Stimulated activated CD4-positive, alpha-beta T cell treated with anti-CD3 and anti-CD28 coated beads, Interleukin-4, amount 100 ng/mL, for 48 hours (primary cell): ENCODE results near the gene CLIC3.

Experiments used
- DNase-seq, 2 donors: peaks; one replicate each; pipeline ENCODE4 v3.0.0-alpha.2; 2020; ENCODE audit warnings: low read depth in 2 of 2

Gene CLIC3

GRCh38 chr9:137000177-137000930, 4.0 kb upstream of the CLIC3 start:
- DNase-seq, result no peak

- DNase-seq, result no peak
Measured at GRCh38 chr9:136997830-136998234, 1.5 kb upstream of the CLIC3 start.

GRCh38 chr9:136997371-136997770, 1.0 kb upstream of the CLIC3 start:
- DNase-seq, result no peak

GRCh38 chr9:136995772-136996311, 526 bp downstream of the CLIC3 start:
- no peak for DNase-seq

DNA sequence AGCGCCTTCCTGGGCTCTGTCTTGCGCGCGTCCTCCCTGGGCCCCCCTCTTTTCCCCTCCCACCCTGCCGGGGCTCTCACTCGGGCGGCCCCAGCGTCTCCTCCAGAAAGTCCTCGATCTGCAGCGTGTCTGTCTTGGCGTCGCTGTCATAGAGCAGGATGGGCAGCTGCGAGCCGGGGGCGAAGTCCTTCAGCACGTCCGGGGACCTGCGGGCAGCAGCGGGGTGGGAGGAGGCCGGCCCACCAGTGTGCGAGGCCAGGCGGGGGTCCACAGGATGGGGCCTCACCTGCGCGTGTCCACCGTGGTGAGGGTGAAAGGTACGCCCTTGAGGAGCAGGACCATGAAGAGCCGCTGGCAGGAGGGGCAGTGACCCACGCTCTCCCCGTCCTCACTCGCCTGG, 1.0 kb downstream of the CLIC3 start:
- DNase-seq, result no peak

DNA sequence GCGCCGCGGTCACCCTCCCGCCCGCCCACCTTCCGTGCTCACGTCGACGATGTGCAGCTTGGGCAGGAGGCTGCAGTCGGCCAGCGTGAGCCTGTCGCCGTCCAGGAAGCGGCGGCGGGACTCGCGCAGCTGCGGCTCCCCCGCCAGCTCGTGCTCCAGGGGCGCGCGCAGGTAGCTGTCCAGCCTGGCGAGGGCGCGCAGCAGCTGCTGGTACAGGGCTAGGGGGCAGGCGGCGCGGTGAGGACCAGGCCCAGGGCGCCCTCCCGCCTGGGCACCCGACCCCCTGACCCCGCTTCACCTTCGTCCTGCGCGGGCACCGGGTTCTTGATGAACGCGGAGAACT, 1.5 kb downstream of the CLIC3 start:
- DNase-seq, result no peak

DNA sequence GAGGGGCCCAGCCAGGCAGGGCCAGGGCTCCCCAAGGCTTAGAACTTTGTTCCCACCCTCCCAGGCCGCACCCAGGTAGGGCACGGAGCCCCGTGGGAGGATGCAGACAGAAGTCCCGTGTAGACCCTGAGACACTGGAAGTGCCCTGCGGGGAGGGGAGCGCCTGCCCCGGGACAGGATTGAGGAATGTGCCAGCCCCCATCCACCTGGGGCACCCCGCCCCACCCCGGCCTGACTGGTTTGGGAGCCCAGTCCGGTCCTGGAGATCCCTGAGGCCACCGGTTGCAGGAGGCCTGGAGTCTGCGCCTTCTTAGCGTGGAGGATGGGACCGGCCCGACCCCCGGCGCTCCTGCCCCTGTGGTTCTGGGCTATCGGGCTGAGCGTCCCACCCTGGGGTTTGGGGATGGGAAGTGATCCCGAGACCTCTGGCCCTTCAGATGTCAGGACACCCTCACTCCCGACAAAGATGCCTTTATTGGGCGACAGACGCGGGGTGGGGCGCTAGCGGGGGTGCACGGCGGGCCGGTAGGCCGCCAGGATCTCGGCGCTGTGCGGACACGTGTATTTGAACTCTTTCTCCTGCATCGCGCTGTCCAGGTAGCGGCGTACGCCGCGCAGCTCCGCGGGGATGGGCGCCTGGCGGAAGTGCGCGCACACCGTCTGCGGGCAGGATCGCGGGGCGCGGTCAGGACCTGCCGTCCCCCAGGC, 2.0 kb downstream of the CLIC3 start:
- no peak for DNase-seq

GRCh38 chr9:136992819-136993369, 3.5 kb downstream of the CLIC3 start:
- no peak for DNase-seq

DNA sequence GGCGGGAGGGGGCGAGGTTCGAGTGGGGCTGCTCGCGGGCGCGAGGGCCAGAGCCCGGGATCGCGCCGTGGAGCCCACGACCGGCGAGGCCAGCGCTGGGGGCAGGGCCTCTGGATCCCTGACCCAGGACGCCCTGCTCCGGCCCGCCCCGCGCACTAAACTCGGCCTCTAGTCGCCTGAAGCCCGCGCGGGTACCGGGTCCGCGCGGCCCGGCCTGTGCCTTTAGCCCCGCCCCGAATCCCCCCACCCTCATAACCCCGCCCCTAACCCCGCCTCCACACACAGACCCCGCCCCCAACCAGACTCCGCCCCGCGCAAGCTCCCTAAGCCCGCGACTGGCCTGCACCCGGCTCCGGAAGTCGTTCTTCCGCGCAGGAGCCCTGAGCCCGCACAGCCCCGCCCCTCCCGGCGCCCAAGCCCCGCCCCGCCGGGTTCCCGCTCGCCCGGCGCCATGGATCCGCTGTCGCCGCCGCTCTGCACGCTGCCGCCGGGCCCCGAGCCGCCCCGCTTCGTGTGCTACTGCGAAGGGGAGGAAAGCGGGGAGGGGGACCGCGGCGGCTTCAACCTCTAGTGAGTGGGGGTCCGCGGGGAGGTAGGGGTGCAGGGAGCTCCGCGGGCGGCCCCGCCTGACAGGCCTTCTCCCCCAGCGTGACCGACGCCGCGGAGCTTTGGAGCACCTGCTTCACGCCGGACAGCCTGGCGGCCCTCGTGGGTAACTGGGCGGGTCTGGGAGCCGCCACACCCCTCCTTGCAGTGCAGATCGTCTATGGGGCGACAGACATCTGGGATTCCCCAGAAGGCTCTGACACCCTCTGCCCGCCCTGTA, 4.2 kb downstream of the CLIC3 start, which contains the start of gene PAXX:
Gene PAXX, plus strand, starts transcription at position 430 of the 826 bp plus-strand sequence. Its CDS starts 22 bp downstream, at position 452.
- DNase-seq, result peak; percentile 95 to 96

DNA sequence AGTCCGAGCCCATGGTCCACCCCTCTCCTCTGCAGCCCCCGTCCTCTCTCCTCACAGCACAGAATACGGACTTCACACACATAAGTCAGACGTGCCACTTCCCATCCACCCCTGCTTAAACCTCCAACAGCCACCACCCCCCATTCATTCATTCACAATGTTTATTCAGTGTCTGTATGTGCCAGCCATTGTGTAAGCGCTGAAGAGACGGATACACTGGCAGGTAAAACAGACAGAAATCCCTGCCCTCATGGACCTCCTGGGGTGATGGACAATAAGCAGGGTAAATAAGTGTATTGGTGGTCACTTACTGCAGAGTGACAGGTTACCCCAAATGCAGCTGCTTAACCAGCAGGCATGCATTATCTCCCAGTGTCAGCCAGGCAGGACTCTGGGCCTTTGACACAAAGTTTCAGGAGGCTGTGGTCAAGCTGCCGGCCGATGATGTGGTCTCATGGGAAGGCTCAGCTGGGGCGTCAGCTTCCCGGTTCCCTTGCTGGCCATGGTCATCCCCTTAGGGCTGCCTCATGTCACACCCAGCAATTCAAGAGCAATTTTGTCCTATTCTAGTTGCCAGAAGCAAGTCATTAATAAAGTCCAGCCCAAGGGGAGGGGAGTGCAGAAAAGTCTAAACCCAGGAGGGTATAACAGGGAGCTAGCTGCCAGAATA, 6.0 kb downstream of the CLIC3 start:
- no peak for DNase-seq

GRCh38 chr9:136988872-136989271, 7.5 kb downstream of the CLIC3 start:
- no peak for DNase-seq

GRCh38 chr9:136985853-136986252, 10.5 kb downstream of the CLIC3 start:
- no peak for DNase-seq

DNA sequence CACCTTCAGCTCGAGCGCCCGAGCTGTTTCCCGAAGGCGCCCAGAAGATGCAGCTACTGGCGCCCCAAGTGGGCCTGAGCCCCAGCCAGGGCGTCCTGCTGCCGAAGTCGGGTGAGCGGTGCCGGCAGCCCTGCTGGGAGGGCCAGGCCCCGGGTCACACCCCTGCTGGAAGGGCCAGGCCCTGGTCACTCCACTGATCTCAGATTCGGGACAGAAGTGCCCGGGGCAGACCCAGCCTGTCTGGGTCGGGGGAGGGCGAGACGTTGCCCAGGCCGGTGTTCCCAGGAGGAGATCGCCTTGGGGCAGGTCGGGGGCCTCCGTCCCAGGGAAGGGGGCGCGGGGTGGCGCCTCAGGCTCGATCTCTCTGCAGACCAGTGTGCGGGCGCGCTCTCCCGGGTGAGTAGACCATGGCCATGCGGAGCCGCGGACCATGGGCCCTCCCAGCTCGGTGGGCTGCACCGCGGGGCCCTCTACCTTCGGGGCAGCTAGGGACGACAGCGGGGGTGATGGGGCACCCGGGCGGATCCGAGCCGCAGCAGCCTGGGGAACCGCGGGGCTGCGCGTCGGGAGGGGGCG, 11.3 kb downstream of the CLIC3 start:
- DNase-seq, result no peak

- no peak for DNase-seq
Measured at GRCh38 chr9:136984464-136985026, 11.8 kb downstream of the CLIC3 start.

- no peak for DNase-seq
Measured at GRCh38 chr9:136983656-136984314, 12.6 kb downstream of the CLIC3 start.

DNA sequence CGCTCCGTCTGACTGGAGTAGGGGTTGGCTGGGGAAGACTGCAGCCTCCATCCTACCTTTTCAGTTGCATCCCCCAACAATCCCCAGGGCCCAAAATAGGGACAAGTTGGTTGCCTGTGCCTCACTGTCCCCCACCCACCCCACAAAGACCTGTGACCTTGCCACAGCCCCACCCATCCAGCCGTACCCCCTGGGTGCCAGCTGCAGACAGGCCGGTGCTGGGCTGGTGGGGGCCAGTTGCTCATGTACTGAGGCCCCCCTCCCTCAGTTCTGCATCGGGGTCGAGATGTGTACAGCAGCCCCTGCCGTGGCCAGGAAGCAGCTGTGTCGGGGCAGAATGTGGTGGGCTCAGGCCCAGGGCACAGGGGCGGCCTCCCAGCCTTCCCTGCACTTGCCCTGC, 13.2 kb downstream of the CLIC3 start:
- no peak for DNase-seq

GRCh38 chr9:136982232-136983051, 13.9 kb downstream of the CLIC3 start, which contains the start of gene LCNL1:
Gene LCNL1, plus strand, starts transcription at chr9:136982993. Its CDS starts 594 bp downstream, at chr9:136983587.
- DNase-seq, result no peak

GRCh38 chr9:136981588-136982231, 14.7 kb downstream of the CLIC3 start:
- DNase-seq, result no peak
